Mesothelial cell of epicardium (in vitro differentiated cells): ENCODE results near the gene SAT1. TPM values are rescaled to one million over a fixed set of nuclear protein-coding genes. Genes with fewer than 3 reads are reported as not detected.

ENCODE experiments used
- DNase-seq, 2 experiments: peaks; one replicate each; pipeline ENCODE4 v3.0.0; 2021; ENCODE audit warnings: low spot score in 2 of 2; ENCODE audit not compliant: unreplicated experiment in 2 of 2
- H3K27ac Mint-ChIP-seq: 2 replicates; pipeline ENCODE4 v1.8.0; 2021; ENCODE audit warnings: mixed read lengths
- H3K27me3 Mint-ChIP-seq: 2 replicates; pipeline ENCODE4 v1.8.0; 2021; ENCODE audit warnings: low read depth, mixed read lengths
- H3K36me3 Mint-ChIP-seq: 2 replicates; pipeline ENCODE4 v1.8.0; 2021; ENCODE audit warnings: mixed read lengths
- H3K4me1 Mint-ChIP-seq: 2 replicates; pipeline ENCODE4 v1.8.0; 2021; ENCODE audit warnings: mixed read lengths
- H3K4me3 Mint-ChIP-seq: 2 replicates; pipeline ENCODE4 v1.8.0; 2021; ENCODE audit warnings: mild to moderate bottlenecking, moderate library complexity, mixed read lengths
- H3K9me3 Mint-ChIP-seq: 2 replicates; pipeline ENCODE4 v1.8.0; 2021; ENCODE audit warnings: mixed read lengths
- total RNA-seq: library from RNA; stranded (reverse); gene quantifications from 3 replicates; pipeline ENCODE4 v1.2.1, GENCODE V29; 2021
- TF ChIP-seq, protein P1 (sequence below): fragments of 200-600 bp; sonication (generic); IDR thresholded peaks from one replicate; pipeline ENCODE4 v1.5.0; 2021; ENCODE audit warnings: antibody characterized with exemption; ENCODE audit not compliant: unreplicated experiment

SAT1 gene
- total RNA-seq, 1 donor from 2014 or later, result 236 TPM

DNA sequence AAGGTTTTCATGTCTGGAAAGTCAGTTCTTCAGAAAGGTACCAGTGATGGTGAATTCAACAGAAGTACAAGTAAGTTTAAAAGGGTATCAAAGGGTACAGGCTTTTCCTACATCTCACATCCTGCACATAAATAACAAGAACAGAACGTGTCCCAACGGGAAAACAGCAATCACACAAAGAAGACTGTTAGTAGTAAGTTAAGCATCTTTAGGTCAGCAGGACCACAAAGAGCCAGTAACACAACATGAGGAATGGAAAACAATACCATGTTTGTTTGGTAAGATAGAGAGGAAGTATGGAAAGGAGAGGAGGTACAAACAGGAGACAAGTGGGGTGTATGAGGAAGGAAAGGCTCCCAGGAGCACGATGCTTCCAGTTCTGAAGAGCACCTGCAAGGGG, 43.2 kb downstream of the SAT1 start:
- no peak for DNase-seq
- Mint-ChIP-seq H3K9me3 (no peaks in the 10 kb centered on the region), H3K4me1 (peaks cover 5% of the 10 kb centered on the region), H3K27me3 (no peaks in the 10 kb centered on the region), H3K27ac (no peak overlapping the region), H3K36me3 (no peaks in the 10 kb centered on the region), H3K4me3 (no peak overlapping the region)
- TF ChIP-seq, protein P1, sequence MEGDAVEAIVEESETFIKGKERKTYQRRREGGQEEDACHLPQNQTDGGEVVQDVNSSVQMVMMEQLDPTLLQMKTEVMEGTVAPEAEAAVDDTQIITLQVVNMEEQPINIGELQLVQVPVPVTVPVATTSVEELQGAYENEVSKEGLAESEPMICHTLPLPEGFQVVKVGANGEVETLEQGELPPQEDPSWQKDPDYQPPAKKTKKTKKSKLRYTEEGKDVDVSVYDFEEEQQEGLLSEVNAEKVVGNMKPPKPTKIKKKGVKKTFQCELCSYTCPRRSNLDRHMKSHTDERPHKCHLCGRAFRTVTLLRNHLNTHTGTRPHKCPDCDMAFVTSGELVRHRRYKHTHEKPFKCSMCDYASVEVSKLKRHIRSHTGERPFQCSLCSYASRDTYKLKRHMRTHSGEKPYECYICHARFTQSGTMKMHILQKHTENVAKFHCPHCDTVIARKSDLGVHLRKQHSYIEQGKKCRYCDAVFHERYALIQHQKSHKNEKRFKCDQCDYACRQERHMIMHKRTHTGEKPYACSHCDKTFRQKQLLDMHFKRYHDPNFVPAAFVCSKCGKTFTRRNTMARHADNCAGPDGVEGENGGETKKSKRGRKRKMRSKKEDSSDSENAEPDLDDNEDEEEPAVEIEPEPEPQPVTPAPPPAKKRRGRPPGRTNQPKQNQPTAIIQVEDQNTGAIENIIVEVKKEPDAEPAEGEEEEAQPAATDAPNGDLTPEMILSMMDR, result no peak

DNA sequence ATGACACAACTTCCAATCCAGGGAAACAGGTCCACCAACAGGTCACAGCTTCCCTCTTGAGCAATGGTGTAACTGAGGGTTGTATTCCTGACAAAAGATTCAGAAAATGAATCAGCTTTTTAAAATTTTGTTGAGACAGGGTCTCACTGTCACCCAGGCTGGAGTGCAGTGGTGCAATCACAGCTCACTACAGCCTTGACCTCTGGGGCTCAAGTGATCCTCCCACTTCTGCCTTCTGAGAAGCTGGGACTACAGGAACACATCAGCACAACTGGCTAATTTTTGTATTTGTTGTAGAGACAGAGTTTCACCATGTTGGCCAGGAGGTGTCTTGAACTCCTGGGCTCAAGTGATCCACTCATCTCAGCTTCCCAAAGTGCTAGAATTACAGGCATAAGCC, 43.7 kb downstream of the SAT1 start:
- Mint-ChIP-seq H3K9me3 (no peaks in the 10 kb centered on the region), H3K27ac (no peak overlapping the region), H3K27me3 (no peaks in the 10 kb centered on the region), H3K4me3 (no peak overlapping the region), H3K36me3 (no peaks in the 10 kb centered on the region), H3K4me1 (peaks cover 5% of the 10 kb centered on the region)
- TF ChIP-seq, protein P1, result no peak
- DNase-seq, result no peak

DNA sequence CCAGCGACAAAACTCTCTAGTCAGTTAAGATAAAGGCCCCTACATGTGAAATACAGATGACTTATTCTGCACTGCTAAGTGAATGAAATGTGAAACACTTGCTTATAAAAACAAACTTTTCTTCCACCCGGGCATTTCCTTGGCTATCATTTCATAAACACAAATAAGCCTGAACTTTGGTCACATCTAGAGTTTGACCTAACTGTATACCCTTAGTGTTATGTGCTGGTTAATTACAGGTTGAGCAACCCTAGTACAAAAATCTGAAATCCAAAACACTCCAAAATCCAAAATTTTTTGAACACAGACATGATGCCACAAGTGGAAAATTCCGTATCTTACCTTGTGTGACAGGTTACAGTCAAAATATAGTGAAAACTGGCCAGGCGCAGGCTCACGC, 45.9 kb downstream of the SAT1 start:
- no peaks in the 10 kb centered on the region for H3K4me1 Mint-ChIP-seq
- no peak overlapping the region for H3K27ac Mint-ChIP-seq
- DNase-seq, result no peak

DNA sequence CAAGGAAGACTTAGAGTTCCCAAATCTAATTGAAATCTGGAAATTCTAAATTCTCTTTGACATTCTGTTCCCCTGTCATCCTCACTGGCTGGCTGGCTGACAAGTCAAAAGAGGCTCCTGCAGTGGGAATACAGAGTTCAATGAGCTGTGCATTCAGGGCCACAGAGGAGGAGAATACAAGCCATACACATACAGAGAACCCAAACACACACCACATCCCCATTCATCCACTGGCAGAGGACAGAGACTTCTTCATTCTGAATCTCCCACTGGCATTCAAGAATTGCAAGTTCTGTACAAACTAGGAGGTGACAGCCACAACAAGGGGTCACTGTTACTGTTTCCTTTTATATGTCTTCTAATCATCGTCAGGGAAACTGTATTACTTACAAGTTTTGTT, 49.7 kb downstream of the SAT1 start:
- Mint-ChIP-seq H3K4me3 (no peak overlapping the region), H3K36me3 (peaks cover 6% of the 10 kb centered on the region), H3K9me3 (no peaks in the 10 kb centered on the region), H3K27ac (no peak overlapping the region), H3K4me1 (peaks cover 5% of the 10 kb centered on the region), H3K27me3 (no peaks in the 10 kb centered on the region)
- DNase-seq, result no peak
- TF ChIP-seq, protein P1, result no peak

More for the DNA sequence above, 45.9 kb downstream of the SAT1 start:
- H3K36me3 Mint-ChIP-seq, result no peaks in the 10 kb centered on the region
- H3K27me3 Mint-ChIP-seq, result no peaks in the 10 kb centered on the region
- no peak overlapping the region for H3K4me3 Mint-ChIP-seq
- no peaks in the 10 kb centered on the region for H3K9me3 Mint-ChIP-seq
- TF ChIP-seq, protein P1, result no peak

Other genes starting within 250 kb of the SAT1 start
- 165 to 173 TPM (median 170 TPM) in 3 replicates for gene PRDX4, start 115.7 kb upstream of the SAT1 start, total RNA-seq
- gene ACOT9, start 39.9 kb upstream of the SAT1 start, total RNA-seq, result 29.0 to 32.7 TPM (median 32.5 TPM) in 3 replicates
- 45.2 to 55.7 TPM (median 50.5 TPM) in 3 replicates for gene APOO, start 124.8 kb downstream of the SAT1 start, total RNA-seq
- 0.13 TPM in 1 of 3 replicates, not detected in the others for gene CXorf58, start 124.8 kb downstream of the SAT1 start, total RNA-seq
- 21.9 to 23.8 TPM (median 22.2 TPM) in 3 replicates for gene KLHL15, start 244.0 kb downstream of the SAT1 start, total RNA-seq